ENCODE measurements around the gene ANKRD16. TPM values are rescaled to one million over a fixed set of nuclear protein-coding genes. Genes with fewer than 3 reads are reported as not detected.

Gene ANKRD16
- total and polyA plus RNA-seq, 2 of the 8 experiments (the other 6 are each of a cell fraction or from before 2014, with no cell fraction given) = 8.2 to 12.7 TPM

GRCh38 chr10:5869156-5869555 lies 20.5 kb downstream of the ANKRD16 start:
- no peak overlapping the region for H2BK15ac ChIP-seq (ENCODE audit: low read length)
- no peak overlapping the region for H2BK12ac ChIP-seq (ENCODE audit: low read depth, low read length)
- no peak overlapping the region for H2BK120ac ChIP-seq (replicated peaks; ENCODE audit: low read depth, low read length)
- H3K4me3 ChIP-seq (ENCODE audit: extremely low read depth in 1 of 4, insufficient read depth in 2 of 4, low read depth in 3 of 4, low read length in 4 of 4) = no peak overlapping the region
- no peaks in the 10 kb centered on the region; a peak in 1 of 7 replicates for H3K4me1 ChIP-seq (replicated peaks in 1 of 4; ENCODE audit: control insufficient read depth in 3 of 4, insufficient read depth in 4 of 4, low read length in 3 of 4)
- H4K8ac ChIP-seq (ENCODE audit: extremely low read depth, insufficient read depth, low read length) = no peak overlapping the region
- no peaks in the 10 kb centered on the region for H3K79me2 ChIP-seq (ENCODE audit: control insufficient read depth in 1 of 2, insufficient read depth in 2 of 2, low read length in 2 of 2)
- peaks cover 0 to 4% of the 10 kb centered on the region in 2 experiments; a peak in 1 of 4 replicates for H3K9me3 ChIP-seq (ENCODE audit: insufficient read depth in 2 of 2, low read depth in 1 of 2, low read length in 1 of 2)
- no peak overlapping the region for H3K14ac ChIP-seq (ENCODE audit: insufficient read length)
- 0 out of 8 replicates have a peak, but pooled peaks cover 0 to 5% (median 0%) of the 10 kb centered on the region in 4 experiments for H3K36me3 ChIP-seq (ENCODE audit: control insufficient read depth in 2 of 4, insufficient read depth in 4 of 4, low read length in 3 of 4)
- H4K5ac ChIP-seq (ENCODE audit: insufficient read length, low read depth, low read length) = no peak overlapping the region
- H4K20me1 ChIP-seq (replicated peaks in 1 of 2; ENCODE audit: control insufficient read depth in 1 of 2, insufficient read depth in 2 of 2, low read length in 2 of 2) = peaks cover 0 to 2% of the 10 kb centered on the region in 2 experiments
- no peak overlapping the region for H4K91ac ChIP-seq (replicated peaks; ENCODE audit: insufficient read length, low read length)
- no peak overlapping the region for H3K4ac ChIP-seq (replicated peaks; ENCODE audit: insufficient read length, low read depth, low read length)
- no peak overlapping the region for H2BK20ac ChIP-seq (ENCODE audit: low read length)
- DNase-seq (ENCODE audit: low read depth in 1 of 2, low spot score in 2 of 2) (no peak), FAIRE-seq (no peak)
- no peak overlapping the region for H3K56ac ChIP-seq (replicated peaks; ENCODE audit: insufficient read length, low read depth, low read length)
- H2AK5ac ChIP-seq (ENCODE audit: low read depth, low read length) = no peak overlapping the region
- H3K79me1 ChIP-seq (ENCODE audit: low read depth, low read length) = no peaks in the 10 kb centered on the region
- no peak overlapping the region for H3K27ac ChIP-seq (ENCODE audit: low read depth, low read length)
- 95% methylated on average over 3 of the region's 3 CpGs; no CpG with 5 or more reads in 1 of the 2 experiments for WGBS, 2 experiments (ENCODE audit: extremely low coverage in 1 of 2, insufficient coverage in 1 of 2, insufficient read length in 1 of 2, insufficient replicate concordance in 2 of 2, low coverage in 1 of 2, low lambda C conversion rate in 2 of 2, missing lambda C conversion rate in 1 of 2)
- H3K27me3 ChIP-seq (replicated peaks in 1 of 4; ENCODE audit: control insufficient read depth in 3 of 4, extremely low read depth in 1 of 4, insufficient read depth in 3 of 4, low read length in 3 of 4) = no peaks in the 10 kb centered on the region
- H3K4me2 ChIP-seq (ENCODE audit: insufficient read depth in 1 of 2, low read depth in 2 of 2, low read length in 2 of 2) = no peak overlapping the region
- no peak overlapping the region for H2AFZ ChIP-seq (ENCODE audit: low read length)
- no peaks in the 10 kb centered on the region for H3K23me2 ChIP-seq (ENCODE audit: low read depth, low read length)
- H2BK5ac ChIP-seq (ENCODE audit: low read depth, low read length) = no peak overlapping the region
- no peak overlapping the region for H3K23ac ChIP-seq (ENCODE audit: insufficient read length)
- no peak overlapping the region for H3K18ac ChIP-seq (ENCODE audit: extremely low read depth, low read length)
- ChIA-PET CTCF (ENCODE audit: partially characterized antibody) (interaction anchor here (0.6 to 0.9 kb wide), 2 partner anchors 17 to 71 kb away, joined by 3 read pairs; no protein-coding TSS in a partner anchor), POLR2A (ENCODE audit: partially characterized antibody) (interaction anchor here (1.9 to 5.3 kb wide), 4 partner anchors 10 to 55 kb away, joined by 5 to 22 read pairs (median 14); partner anchors contain the start of genes ANKRD16, FBH1 and GDI2)
- no peak overlapping the region for H3K9ac ChIP-seq (replicated peaks in 1 of 4; ENCODE audit: extremely low read depth in 1 of 4, low read depth in 3 of 4, low read length in 3 of 4)
- TF ChIP-seq RAD21 (IDR thresholded peaks at IDR 0.05 in 1 of 2, conservative IDR thresholded peaks at IDR 0.05 in 1 of 2; ENCODE audit: low read depth in 2 of 2, low read length in 2 of 2) (no peak), KDM1A (IDR thresholded peaks at IDR 0.05; ENCODE audit: borderline replicate concordance, low read length) (no peak), SP4 (IDR thresholded peaks at IDR 0.05; ENCODE audit: low read length) (no peak), SIN3A (conservative IDR thresholded peaks at IDR 0.05 in 1 of 2, IDR thresholded peaks at IDR 0.05 in 1 of 2; ENCODE audit: low read depth in 1 of 2, low read length in 2 of 2) (no peak), KDM4A (IDR thresholded peaks at IDR 0.05; ENCODE audit: low read depth, low read length, severe bottlenecking) (no peak), NRF1 (IDR thresholded peaks at IDR 0.05; ENCODE audit: low read depth, low read length) (no peak), RNF2 (IDR thresholded peaks at IDR 0.05; ENCODE audit: borderline replicate concordance, low read depth, low read length, missing control alignments, poor library complexity, severe bottlenecking) (no peak), TAF7 (optimal IDR thresholded peaks at IDR 0.05; ENCODE audit: borderline replicate concordance, low read depth, low read length) (no peak), NANOG (IDR thresholded peaks at IDR 0.05; ENCODE audit: insufficient read depth, low read depth, low read length, poor library complexity, severe bottlenecking) (no peak), SIX5 (IDR thresholded peaks at IDR 0.05; ENCODE audit: low read depth, low read length) (no peak), CHD1 (IDR thresholded peaks at IDR 0.05; ENCODE audit: low read depth, low read length) (no peak), ZNF274 (IDR thresholded peaks at IDR 0.05; ENCODE audit: borderline replicate concordance, extremely low read depth, low read length) (no peak)
